AG09309 (cell line): ENCODE data around the gene HPN.
A peak's percentile ranks its signal among the peaks of the same experiment; 100 is the strongest.
"Not testable (repeated sequence)": the region's sequence is repeated elsewhere in the genome, so short reads cannot be mapped to it uniquely, and the experiment has no call there.

Experiments used
- DNase-seq: peaks from one replicate; pipeline ENCODE4 v3.0.0-alpha.2; 2010; ENCODE audit warnings: low read depth
- H3K4me3 ChIP-seq: 2 replicates; pipeline ENCODE4 v1.5.1; 2011; ENCODE audit warnings: mild to moderate bottlenecking, low read depth, low read length, moderate library complexity; ENCODE audit not compliant: control insufficient read depth
- CTCF ChIP-seq: IDR thresholded peaks from 2 replicates; pipeline ENCODE4 v1.5.1; 2011; ENCODE audit warnings: mild to moderate bottlenecking, low read depth, low read length, inconsistent platforms; ENCODE audit not compliant: insufficient read depth, control insufficient read depth; ENCODE audit errors: missing control alignments

The HPN gene

GRCh38 chr19:35027851-35028599, 13.5 kb upstream of the HPN start:
- TF ChIP-seq CTCF, result no peak
- no peak for DNase-seq
- no peak overlapping the region for H3K4me3 ChIP-seq

GRCh38 chr19:35028600-35028885, 13.0 kb upstream of the HPN start:
- not testable (repeated sequence) for DNase-seq, H3K4me3 ChIP-seq

- DNase-seq, H3K4me3 ChIP-seq: not testable (repeated sequence)
These were observed 12.2 kb upstream of the HPN start for GRCh38 chr19:35029275-35029736.

- TF ChIP-seq CTCF, result no peak
- DNase-seq, result no peak
These were observed 11.7 kb upstream of the HPN start for GRCh38 chr19:35029737-35030256.

GRCh38 chr19:35030257-35031071, 11.1 kb upstream of the HPN start, which contains the start of gene SCN1B:
SCN1B (plus strand) TSS chr19:35030470; CDS start chr19:35030821, 351 bp downstream.
- peak within 1 kb of the TSS; percentile 47 for H3K4me3 ChIP-seq
- no peak for TF ChIP-seq CTCF
- no peak for DNase-seq

More at GRCh38 chr19:35029737-35030256, 11.7 kb upstream of the HPN start:
- peak overlapping the region; percentile 46 for H3K4me3 ChIP-seq

- no peak for DNase-seq
- no peak for TF ChIP-seq CTCF
- peak overlapping the region; percentile 47 for H3K4me3 ChIP-seq
These were observed 10.2 kb upstream of the HPN start for GRCh38 chr19:35031072-35031881.

- TF ChIP-seq CTCF, result no peak
- no peak for DNase-seq
- H3K4me3 ChIP-seq, result no peak overlapping the region
These were observed 9.1 kb upstream of the HPN start for GRCh38 chr19:35032356-35032865.
